PC-3 (cell line): ENCODE results near the gene SLC1A2. TPM values are rescaled to one million over a fixed set of nuclear protein-coding genes. Genes with fewer than 3 reads are reported as not detected.

ENCODE experiments used
- ATAC-seq: fragments of 200-7000 bp; cut with Tn5 transposase; 2 replicates; pipeline ENCODE4 v1.9.1; 2020; ENCODE audit warnings: mild to moderate bottlenecking, moderate library complexity
- BruUV-seq: library from RNA; stranded (reverse); fragments of 400-500 nt; replicated peaks from 2 replicates; lab custom pipeline; 2021; lab: Mats Ljungman, UMichigan
- CTCF ChIA-PET: fragments of 300-600 bp; sonication (Branson Sonifier 250); formaldehyde crosslinking; loops from one replicate; lab custom pipeline; 2022; ENCODE audit warnings: antibody characterized with exemption; lab: Charles Lee
- POLR2A ChIA-PET: fragments of 300-600 bp; sonication (Branson Sonifier 250); formaldehyde crosslinking; loops from one replicate; lab custom pipeline; 2022; ENCODE audit warnings: antibody characterized with exemption; ENCODE audit not compliant: unreplicated experiment; lab: Charles Lee
- DNase-seq: peaks from one replicate; pipeline ENCODE4 v3.0.0-alpha.2; 2015
- H2AFZ ChIP-seq: fragments of 300-600 bp; sonication (generic); 2 replicates; pipeline ENCODE4 v1.6.0; 2016; ENCODE audit warnings: antibody characterized with exemption, low read length
- H3F3A ChIP-seq: fragments of 300-600 bp; sonication (generic); one replicate; pipeline ENCODE4 v1.6.0; 2017; ENCODE audit warnings: antibody characterized with exemption, low read length, control low read depth, mild to moderate bottlenecking; ENCODE audit not compliant: unreplicated experiment
- H3K27ac ChIP-seq: fragments of 300-600 bp; sonication (generic); 2 replicates; pipeline ENCODE4 v1.5.1; 2016; ENCODE audit warnings: mild to moderate bottlenecking, low read length
- H3K27me3 ChIP-seq: fragments of 300-600 bp; sonication (generic); 2 replicates; pipeline ENCODE4 v1.6.1; 2016; ENCODE audit warnings: low read length, mixed read lengths
- H3K36me3 ChIP-seq: fragments of 300-600 bp; sonication (generic); 2 replicates; pipeline ENCODE4 v1.6.1; 2016; ENCODE audit warnings: low read depth, mixed run types, low read length, mixed read lengths
- H3K4me1 ChIP-seq: fragments of 300-600 bp; sonication (generic); 2 replicates; pipeline ENCODE4 v1.5.1; 2016; ENCODE audit warnings: low read length; ENCODE audit not compliant: insufficient read depth
- H3K4me2 ChIP-seq: fragments of 300-600 bp; sonication (generic); 2 replicates; pipeline ENCODE4 v1.6.0; 2016; ENCODE audit warnings: low read length
- H3K4me3 ChIP-seq: fragments of 300-600 bp; sonication (generic); 2 replicates; pipeline ENCODE4 v1.5.1; 2016; ENCODE audit warnings: mild to moderate bottlenecking, low read length, mixed read lengths
- H3K79me2 ChIP-seq: fragments of 300-600 bp; sonication (generic); 2 replicates; pipeline ENCODE4 v1.6.1; 2017; ENCODE audit warnings: low read length, mixed read lengths
- H3K9ac ChIP-seq: fragments of 300-600 bp; sonication (generic); 2 replicates; pipeline ENCODE4 v1.6.0; 2016; ENCODE audit warnings: mild to moderate bottlenecking, low read length
- H3K9me2 ChIP-seq: fragments of 300-600 bp; sonication (generic); replicated peaks from 2 replicates; pipeline ENCODE4 v1.6.1; 2016; ENCODE audit warnings: mixed run types, low read length, mixed read lengths
- H3K9me3 ChIP-seq: fragments of 300-600 bp; sonication (generic); 2 replicates; pipeline ENCODE4 v1.6.1; 2016; ENCODE audit warnings: low read length, mixed read lengths
- H4K20me1 ChIP-seq: fragments of 300-600 bp; sonication (generic); 2 replicates; pipeline ENCODE4 v1.6.1; 2016; ENCODE audit warnings: low read length, mixed read lengths
- EZH2 ChIP-seq: fragments of 300-600 bp; sonication (generic); IDR thresholded peaks from one replicate; pipeline ENCODE4 v1.6.1; 2017; ENCODE audit warnings: antibody characterized with exemption, mild to moderate bottlenecking, low read length; ENCODE audit not compliant: unreplicated experiment
- EZH2phosphoT487 ChIP-seq: fragments of 300-600 bp; sonication (generic); IDR thresholded peaks from 2 replicates; pipeline ENCODE4 v1.6.1; 2018; ENCODE audit warnings: mild to moderate bottlenecking, antibody characterized with exemption, low read length, borderline replicate concordance
- intact Hi-C: fragments of 100-400 bp; cut with micrococcal nuclease; formaldehyde crosslinking; loops from 2 replicates; pipeline ENCODE4 v1.9.0; 2023
- total RNA-seq: library from RNA; depleted of rRNA; stranded (reverse); fragments of >200 nt; gene quantifications from 2 replicates; pipeline ENCODE4 v1.2.3, GENCODE V29; 2014
- TF ChIP-seq, protein P1 (sequence below): fragments of 300-600 bp; sonication (generic); conservative IDR thresholded peaks from 2 replicates; pipeline ENCODE4 v1.5.1; 2017; ENCODE audit warnings: antibody characterized with exemption, low read depth, mild to moderate bottlenecking, low read length

The SLC1A2 gene
- total RNA-seq, 1 experiment from 2014 or later = 0.18 TPM

GRCh38 chr11:35247428-35247827 lies 171.9 kb downstream of the SLC1A2 start:
- DNase-seq = no peak
- H3K27me3 ChIP-seq = no peaks in the 10 kb centered on the region
- H3K9me2 ChIP-seq = no peaks in the 10 kb centered on the region
- H3K4me1 ChIP-seq = no peaks in the 10 kb centered on the region
- intact Hi-C loops = no loop called here
- no TSS peak for BruUV-seq
- no peak for TF ChIP-seq EZH2phosphoT487
- no peaks in the 10 kb centered on the region for H3K79me2 ChIP-seq
- ChIA-PET POLR2A (no interaction called here), CTCF (no interaction called here)
- H3K4me3 ChIP-seq = no peak overlapping the region
- no peaks in the 10 kb centered on the region for H3F3A ChIP-seq
- H3K9ac ChIP-seq = no peak overlapping the region
- H3K9me3 ChIP-seq = no peaks in the 10 kb centered on the region
- no peaks in the 10 kb centered on the region for H4K20me1 ChIP-seq
- no peak overlapping the region for H2AFZ ChIP-seq
- no peaks in the 10 kb centered on the region; the same call in 1 of the 2 replicates for H3K36me3 ChIP-seq
- no peak for ATAC-seq
- no peak overlapping the region for H3K4me2 ChIP-seq
- no peak overlapping the region for H3K27ac ChIP-seq

GRCh38 chr11:35246745-35247144 lies 172.6 kb downstream of the SLC1A2 start:
- Histone ChIP-seq H3K27me3 (no peaks in the 10 kb centered on the region), H3K9me3 (no peaks in the 10 kb centered on the region), H3K79me2 (no peaks in the 10 kb centered on the region), H3K9ac (no peak overlapping the region), H2AFZ (no peak overlapping the region), H3K27ac (no peak overlapping the region), H3F3A (no peaks in the 10 kb centered on the region), H4K20me1 (no peaks in the 10 kb centered on the region), H3K9me2 (no peaks in the 10 kb centered on the region), H3K4me2 (no peak overlapping the region), H3K36me3 (no peaks in the 10 kb centered on the region; the same call in 1 of the 2 replicates), H3K4me1 (no peaks in the 10 kb centered on the region), H3K4me3 (no peak overlapping the region)
- ChIA-PET POLR2A (no interaction called here), CTCF (no interaction called here)
- no TSS peak for BruUV-seq
- ATAC-seq (no peak), DNase-seq (no peak)
- TF ChIP-seq EZH2phosphoT487 = no peak
- TF ChIP-seq, protein P1, sequence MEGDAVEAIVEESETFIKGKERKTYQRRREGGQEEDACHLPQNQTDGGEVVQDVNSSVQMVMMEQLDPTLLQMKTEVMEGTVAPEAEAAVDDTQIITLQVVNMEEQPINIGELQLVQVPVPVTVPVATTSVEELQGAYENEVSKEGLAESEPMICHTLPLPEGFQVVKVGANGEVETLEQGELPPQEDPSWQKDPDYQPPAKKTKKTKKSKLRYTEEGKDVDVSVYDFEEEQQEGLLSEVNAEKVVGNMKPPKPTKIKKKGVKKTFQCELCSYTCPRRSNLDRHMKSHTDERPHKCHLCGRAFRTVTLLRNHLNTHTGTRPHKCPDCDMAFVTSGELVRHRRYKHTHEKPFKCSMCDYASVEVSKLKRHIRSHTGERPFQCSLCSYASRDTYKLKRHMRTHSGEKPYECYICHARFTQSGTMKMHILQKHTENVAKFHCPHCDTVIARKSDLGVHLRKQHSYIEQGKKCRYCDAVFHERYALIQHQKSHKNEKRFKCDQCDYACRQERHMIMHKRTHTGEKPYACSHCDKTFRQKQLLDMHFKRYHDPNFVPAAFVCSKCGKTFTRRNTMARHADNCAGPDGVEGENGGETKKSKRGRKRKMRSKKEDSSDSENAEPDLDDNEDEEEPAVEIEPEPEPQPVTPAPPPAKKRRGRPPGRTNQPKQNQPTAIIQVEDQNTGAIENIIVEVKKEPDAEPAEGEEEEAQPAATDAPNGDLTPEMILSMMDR = no peak
- TF ChIP-seq EZH2 = no peak
- intact Hi-C loops = no loop called here

DNA sequence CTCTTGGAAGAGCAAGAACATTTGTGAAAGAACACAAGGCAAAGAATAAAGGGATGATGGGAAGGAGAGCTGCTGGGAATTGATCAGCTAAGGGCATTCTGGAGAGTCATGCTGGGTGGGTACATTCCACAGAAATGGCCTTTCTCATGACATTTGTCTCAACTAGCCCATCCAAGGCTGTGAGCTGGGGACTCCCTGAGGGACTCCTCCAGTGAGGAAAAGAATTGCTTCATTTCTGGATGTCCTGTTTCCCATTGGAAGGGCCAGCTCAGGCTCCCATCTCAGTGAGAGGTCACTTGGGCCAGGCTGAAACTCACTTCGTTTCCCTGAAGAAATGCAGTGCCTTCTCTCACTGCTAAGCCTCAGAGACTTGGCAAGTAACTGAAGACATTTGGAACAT lies 173.6 kb downstream of the SLC1A2 start:
- ATAC-seq = no peak
- no peak for DNase-seq
- POLR2A ChIA-PET = interaction anchor here (0.6 kb wide), 1 partner anchor 15 kb away, joined by 3 read pairs; no protein-coding TSS in a partner anchor
- H3K4me1 ChIP-seq = no peaks in the 10 kb centered on the region
- H3K9me3 ChIP-seq = no peaks in the 10 kb centered on the region
- H3F3A ChIP-seq = no peaks in the 10 kb centered on the region
- no peak overlapping the region for H3K4me2 ChIP-seq
- H4K20me1 ChIP-seq = no peaks in the 10 kb centered on the region
- H3K9me2 ChIP-seq = no peaks in the 10 kb centered on the region
- intact Hi-C loops = no loop called here
- H3K4me3 ChIP-seq = no peak overlapping the region
- CTCF ChIA-PET = no interaction called here
- H2AFZ ChIP-seq = no peak overlapping the region
- no peaks in the 10 kb centered on the region for H3K79me2 ChIP-seq
- no peaks in the 10 kb centered on the region for H3K27me3 ChIP-seq
- BruUV-seq = no TSS peak
- no peak for TF ChIP-seq EZH2
- TF ChIP-seq, protein P1 = no peak
- no peak for TF ChIP-seq EZH2phosphoT487
- no peak overlapping the region for H3K27ac ChIP-seq
- H3K9ac ChIP-seq = no peak overlapping the region
- H3K36me3 ChIP-seq = no peaks in the 10 kb centered on the region; the same call in 1 of the 2 replicates
